Neuronal stem cell (in vitro differentiated cells): ENCODE results near the gene PAM.

Experiments
- DNase-seq: peaks from one replicate; pipeline ENCODE4 v3.0.0-alpha.2; 2013; ENCODE audit warnings: low spot score
- H2AFZ ChIP-seq: one replicate; pipeline ENCODE4 v1.6.1; 2013; ENCODE audit warnings: mild to moderate bottlenecking, low read length, inconsistent platforms
- H2AK5ac ChIP-seq: 2 replicates; pipeline ENCODE4 v1.6.1; 2013; ENCODE audit warnings: low read depth, mild to moderate bottlenecking, inconsistent platforms, low read length, moderate library complexity, mixed read lengths
- H2BK120ac ChIP-seq: 2 replicates; pipeline ENCODE4 v1.6.1; 2013; ENCODE audit warnings: low read depth, mild to moderate bottlenecking, inconsistent platforms, low read length, moderate library complexity, mixed read lengths
- H2BK12ac ChIP-seq: one replicate; pipeline ENCODE4 v1.6.1; 2013; ENCODE audit warnings: low read length, inconsistent platforms
- H2BK15ac ChIP-seq: 2 replicates; pipeline ENCODE4 v1.6.1; 2013; ENCODE audit warnings: mild to moderate bottlenecking, low read length, inconsistent platforms, mixed read lengths
- H2BK5ac ChIP-seq: one replicate; pipeline ENCODE4 v1.6.1; 2013; ENCODE audit warnings: inconsistent platforms, mild to moderate bottlenecking, low read length, moderate library complexity
- H3K14ac ChIP-seq: one replicate; pipeline ENCODE4 v1.6.1; 2013; ENCODE audit warnings: low read length, inconsistent platforms
- H3K18ac ChIP-seq: 2 replicates; pipeline ENCODE4 v1.6.1; 2013; ENCODE audit warnings: low read length, inconsistent platforms
- H3K23ac ChIP-seq: 2 replicates; pipeline ENCODE4 v1.6.1; 2013; ENCODE audit warnings: low read depth, mild to moderate bottlenecking, mixed read lengths, low read length, inconsistent platforms; ENCODE audit not compliant: poor library complexity
- H3K27ac ChIP-seq: replicated peaks from 3 replicates; pipeline ENCODE4 v1.5.1; 2013; ENCODE audit warnings: low read length, inconsistent platforms
- H3K27me3 ChIP-seq, 3 experiments: 2 replicates each; pipeline ENCODE4 v1.6.1; 2013; ENCODE audit warnings: low read length in 3 of 3, mild to moderate bottlenecking in 2 of 3, inconsistent platforms in 1 of 3, low read depth in 1 of 3, mixed read lengths in 1 of 3, moderate library complexity in 1 of 3; ENCODE audit not compliant: control insufficient read depth in 3 of 3, insufficient read depth in 3 of 3
- H3K36me3 ChIP-seq, 2 donors: replicated peaks in 1 of 2; 2 replicates each; pipeline ENCODE4 v1.6.1; 2013; ENCODE audit warnings: low read length in 2 of 2; ENCODE audit not compliant: control insufficient read depth in 2 of 2, insufficient read depth in 2 of 2
- H3K4ac ChIP-seq: 2 replicates; pipeline ENCODE4 v1.6.1; 2013; ENCODE audit warnings: inconsistent platforms, mild to moderate bottlenecking, low read length, moderate library complexity
- H3K4me1 ChIP-seq, 2 donors: 1 replicate in 1 of 2; 2 replicates in 1 of 2; pipeline ENCODE4 v1.6.1; 2013; ENCODE audit warnings: low read length in 2 of 2, low read depth in 1 of 2; ENCODE audit not compliant: control insufficient read depth in 2 of 2, insufficient read depth in 1 of 2
- H3K4me2 ChIP-seq: one replicate; pipeline ENCODE4 v1.6.1; 2013; ENCODE audit warnings: mild to moderate bottlenecking, low read length, inconsistent platforms; ENCODE audit not compliant: insufficient read depth, poor library complexity, severe bottlenecking
- H3K4me3 ChIP-seq, 2 donors: 2 replicates each; pipeline ENCODE4 v1.5.1; 2013; ENCODE audit warnings: low read length in 2 of 2, mild to moderate bottlenecking in 2 of 2, inconsistent platforms in 1 of 2, moderate library complexity in 1 of 2
- H3K79me1 ChIP-seq: one replicate; pipeline ENCODE4 v1.6.1; 2013; ENCODE audit warnings: low read depth, mild to moderate bottlenecking, inconsistent platforms, low read length, moderate library complexity
- H3K9ac ChIP-seq: one replicate; pipeline ENCODE4 v1.6.1; 2013; ENCODE audit warnings: mild to moderate bottlenecking, low read depth, low read length, inconsistent platforms; ENCODE audit not compliant: poor library complexity
- H3K9me3 ChIP-seq, 2 donors: replicated peaks in 1 of 2; 2 replicates each; pipeline versions ENCODE3 to v1.6.1; 2013; ENCODE audit warnings: low read length in 2 of 2, mild to moderate bottlenecking in 2 of 2, inconsistent platforms in 1 of 2, low read depth in 1 of 2, mixed read lengths in 1 of 2, moderate library complexity in 1 of 2; ENCODE audit not compliant: control insufficient read depth in 2 of 2, insufficient read depth in 1 of 2
- H4K8ac ChIP-seq: one replicate; pipeline ENCODE4 v1.6.1; 2013; ENCODE audit warnings: low read depth, mild to moderate bottlenecking, inconsistent platforms, low read length, moderate library complexity
- H4K91ac ChIP-seq: one replicate; pipeline ENCODE4 v1.6.1; 2013; ENCODE audit warnings: low read length, low read depth, mild to moderate bottlenecking, inconsistent platforms; ENCODE audit not compliant: poor library complexity
- WGBS, 2 donors: extraction: QIAGEN DNeasy Blood & Tissue Kit; methylation state at CpG; one replicate each; pipeline ENCODE4 v1.1.7; 2013; ENCODE audit warnings: missing lambda C conversion rate in 2 of 2, mixed read lengths in 1 of 2; ENCODE audit not compliant: insufficient read length in 2 of 2, insufficient replicate concordance in 1 of 2; ENCODE audit errors: extremely low coverage in 2 of 2; 5-methylcytosine and 5-hydroxymethylcytosine counted together

The PAM gene

GRCh38 chr5:102895976-102896375 is 140.9 kb downstream of the PAM start:
- no peak overlapping the region for H2AK5ac ChIP-seq
- no peak overlapping the region for H3K27ac ChIP-seq
- no peaks in the 10 kb centered on the region for H3K36me3 ChIP-seq
- no peaks in the 10 kb centered on the region for H3K79me1 ChIP-seq
- H3K18ac ChIP-seq, result no peak overlapping the region
- peaks cover 0 to 6% of the 10 kb centered on the region in 2 donors for H3K4me1 ChIP-seq
- no peak overlapping the region for H3K4me3 ChIP-seq
- H3K9ac ChIP-seq, result no peak overlapping the region
- H3K4me2 ChIP-seq, result no peak overlapping the region
- DNase-seq, result no peak
- H3K14ac ChIP-seq, result no peak overlapping the region
- no peak overlapping the region for H2BK15ac ChIP-seq
- H2BK5ac ChIP-seq, result no peak overlapping the region
- H3K4ac ChIP-seq, result no peak overlapping the region
- H4K91ac ChIP-seq, result no peak overlapping the region
- no peak overlapping the region for H2BK12ac ChIP-seq
- H3K9me3 ChIP-seq, result no peaks in the 10 kb centered on the region
- H2AFZ ChIP-seq, result no peak overlapping the region
- H4K8ac ChIP-seq, result no peak overlapping the region
- no peak overlapping the region for H3K23ac ChIP-seq
- H3K27me3 ChIP-seq, result no peaks in the 10 kb centered on the region
- no peak overlapping the region for H2BK120ac ChIP-seq
- WGBS, 2 donors, result no CpG with 5 or more reads among the region's 6 CpGs

GRCh38 chr5:102901424-102902134 is 146.5 kb downstream of the PAM start:
- peaks cover 0 to 9% of the 10 kb centered on the region in 2 donors for H3K36me3 ChIP-seq
- no peak overlapping the region for H2BK5ac ChIP-seq
- H3K4me1 ChIP-seq, result peaks cover 0 to 3% of the 10 kb centered on the region in 2 donors
- H2BK120ac ChIP-seq, result no peak overlapping the region
- no CpG with 5 or more reads among the region's 3 CpGs for WGBS, 2 donors
- H4K91ac ChIP-seq, result no peak overlapping the region
- H3K14ac ChIP-seq, result no peak overlapping the region
- H2AFZ ChIP-seq, result no peak overlapping the region
- H3K9ac ChIP-seq, result no peak overlapping the region
- H3K4me2 ChIP-seq, result no peak overlapping the region
- H3K27me3 ChIP-seq, result no peaks in the 10 kb centered on the region
- H3K4me3 ChIP-seq, result no peak overlapping the region
- no peak overlapping the region for H4K8ac ChIP-seq
- H3K79me1 ChIP-seq, result no peaks in the 10 kb centered on the region
- no peak overlapping the region for H2AK5ac ChIP-seq
- H3K27ac ChIP-seq, result no peak overlapping the region
- H2BK12ac ChIP-seq, result no peak overlapping the region
- peaks cover 0 to 6% of the 10 kb centered on the region in 2 donors for H3K9me3 ChIP-seq
- no peak overlapping the region for H3K4ac ChIP-seq
- DNase-seq, result no peak
- H3K23ac ChIP-seq, result no peak overlapping the region
- no peak overlapping the region for H2BK15ac ChIP-seq
- H3K18ac ChIP-seq, result no peak overlapping the region

- no peak overlapping the region for H2BK12ac ChIP-seq
- H3K9ac ChIP-seq, result no peak overlapping the region
- H3K23ac ChIP-seq, result no peak overlapping the region
- no peak overlapping the region for H2BK5ac ChIP-seq
- no peak overlapping the region for H2AFZ ChIP-seq
- H3K4ac ChIP-seq, result no peak overlapping the region
- no peaks in the 10 kb centered on the region for H3K79me1 ChIP-seq
- DNase-seq, result no peak
- H2BK15ac ChIP-seq, result no peak overlapping the region
- no peak overlapping the region for H2BK120ac ChIP-seq
- no peaks in the 10 kb centered on the region for H3K27me3 ChIP-seq
- peaks cover 0 to 8% of the 10 kb centered on the region in 2 donors for H3K9me3 ChIP-seq
- no peak overlapping the region for H3K27ac ChIP-seq
- H3K18ac ChIP-seq, result no peak overlapping the region
- H4K91ac ChIP-seq, result no peak overlapping the region
- no peak overlapping the region for H2AK5ac ChIP-seq
- no peak overlapping the region for H3K4me3 ChIP-seq
- peaks cover 0 to 3% of the 10 kb centered on the region in 2 donors for H3K4me1 ChIP-seq
- H3K36me3 ChIP-seq, result peaks cover 0 to 9% of the 10 kb centered on the region in 2 donors
- H4K8ac ChIP-seq, result no peak overlapping the region
- no peak overlapping the region for H3K4me2 ChIP-seq
- no peak overlapping the region for H3K14ac ChIP-seq
Measured at GRCh38 chr5:102902135-102902448, 147.0 kb downstream of the PAM start.

GRCh38 chr5:102902647-102903046 is 147.5 kb downstream of the PAM start:
- Histone ChIP-seq H3K4ac (no peak overlapping the region), H3K27ac (no peak overlapping the region), H2BK12ac (no peak overlapping the region), H3K14ac (no peak overlapping the region), H2BK5ac (no peak overlapping the region), H3K9ac (no peak overlapping the region), H3K23ac (no peak overlapping the region), H2AFZ (no peak overlapping the region), H3K4me3 (no peak overlapping the region), H3K36me3 (peaks cover 0 to 9% of the 10 kb centered on the region in 2 donors), H2AK5ac (no peak overlapping the region), H3K9me3 (peaks cover 0 to 8% of the 10 kb centered on the region in 2 donors), H4K8ac (no peak overlapping the region), H3K79me1 (no peaks in the 10 kb centered on the region), H4K91ac (no peak overlapping the region), H2BK15ac (no peak overlapping the region), H3K27me3 (no peaks in the 10 kb centered on the region), H2BK120ac (no peak overlapping the region), H3K4me2 (no peak overlapping the region), H3K18ac (no peak overlapping the region), H3K4me1 (peaks cover 0 to 3% of the 10 kb centered on the region in 2 donors)
- no peak for DNase-seq
- whole genome bisulfite sequencing, 2 donors, result no CpG with 5 or more reads among the region's 2 CpGs
